Neural crest cell (in vitro differentiated cells): Measurements from ENCODE around the gene ATP5F1C. TPM values are rescaled to one million over a fixed set of nuclear protein-coding genes. Genes with fewer than 3 reads are reported as not detected.
A peak's percentile ranks its signal among the peaks of the same experiment; 100 is the strongest.
"Not testable (repeated sequence)": the region's sequence is repeated elsewhere in the genome, so short reads cannot be mapped to it uniquely, and the experiment has no call there.

Experiments used
- DNase-seq: peaks from one replicate; pipeline ENCODE4 v3.0.0; 2021; ENCODE audit warnings: low read depth, mixed read lengths, low spot score
- H3K27ac Mint-ChIP-seq: one replicate; pipeline ENCODE4 v1.8.0; 2021; ENCODE audit warnings: mild to moderate bottlenecking, mixed read lengths; ENCODE audit not compliant: unreplicated experiment
- H3K27me3 Mint-ChIP-seq: 2 replicates; pipeline ENCODE4 v1.8.0; 2021; ENCODE audit warnings: low read depth, mild to moderate bottlenecking, mixed read lengths
- H3K36me3 Mint-ChIP-seq: 2 replicates; pipeline ENCODE4 v1.8.0; 2021; ENCODE audit warnings: low read depth, mild to moderate bottlenecking, mixed read lengths
- H3K4me1 Mint-ChIP-seq: 2 replicates; pipeline ENCODE4 v1.8.0; 2021; ENCODE audit warnings: mixed read lengths
- H3K4me3 Mint-ChIP-seq: one replicate; pipeline ENCODE4 v1.8.0; 2021; ENCODE audit warnings: mild to moderate bottlenecking, mixed read lengths
- H3K9me3 Mint-ChIP-seq: 2 replicates; pipeline ENCODE4 v1.8.0; 2021; ENCODE audit warnings: mixed read lengths
- CTCF ChIP-seq: fragments of 200-600 bp; sonication (generic); conservative IDR thresholded peaks from 2 replicates; pipeline ENCODE4 v1.5.0; 2021; ENCODE audit warnings: antibody characterized with exemption, mild to moderate bottlenecking
- total RNA-seq: library from RNA; stranded (reverse); gene quantifications from 2 replicates; pipeline ENCODE4 v1.2.1, GENCODE V29; 2021

ATP5F1C gene
- total RNA-seq, 1 donor from 2014 or later, result 241 TPM

- Mint-ChIP-seq H3K4me3 (no peak overlapping the region), H3K27me3 (peaks cover 32% of the 10 kb centered on the region), H3K4me1 (no peaks in the 10 kb centered on the region), H3K36me3 (peaks cover 4% of the 10 kb centered on the region), H3K9me3 (no peaks in the 10 kb centered on the region), H3K27ac (no peak overlapping the region)
- no peak for DNase-seq
- TF ChIP-seq CTCF, result no peak
Observed at GRCh38 chr10:7811000-7811399, 23.0 kb downstream of the ATP5F1C start.

- H3K27me3 Mint-ChIP-seq, result peaks cover 39% of the 10 kb centered on the region
- not testable (repeated sequence) for H3K36me3 Mint-ChIP-seq, DNase-seq, H3K27ac Mint-ChIP-seq, H3K4me1 Mint-ChIP-seq, H3K9me3 Mint-ChIP-seq
- peak overlapping the region; percentile 10 for H3K4me3 Mint-ChIP-seq
Observed at GRCh38 chr10:7811743-7812142, 23.8 kb downstream of the ATP5F1C start.

DNA sequence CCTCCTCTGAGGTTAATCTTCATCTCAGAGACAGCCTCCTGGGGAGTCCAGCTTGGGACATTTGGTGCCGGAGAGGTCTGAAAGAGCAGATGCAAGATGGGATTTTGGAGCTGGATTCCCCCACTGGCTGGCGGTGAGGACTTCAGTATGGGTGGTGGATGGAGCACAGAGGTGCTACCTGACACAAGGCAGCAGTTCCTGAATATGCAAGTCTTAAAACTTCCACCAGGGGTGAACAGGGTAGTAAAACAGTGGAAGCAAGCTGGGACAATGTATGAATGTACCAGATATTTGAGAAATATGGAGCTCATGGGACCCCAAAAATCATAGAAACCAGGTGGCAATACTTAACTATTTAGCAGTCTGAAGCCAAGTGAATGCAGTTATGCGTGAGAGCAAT is 25.5 kb downstream of the ATP5F1C start:
- no peak for TF ChIP-seq CTCF
- Mint-ChIP-seq H3K4me3 (no peak overlapping the region), H3K27me3 (peaks cover 54% of the 10 kb centered on the region), H3K4me1 (peaks cover 7% of the 10 kb centered on the region), H3K27ac (no peak overlapping the region), H3K9me3 (no peaks in the 10 kb centered on the region), H3K36me3 (no peaks in the 10 kb centered on the region)
- DNase-seq, result no peak

DNA sequence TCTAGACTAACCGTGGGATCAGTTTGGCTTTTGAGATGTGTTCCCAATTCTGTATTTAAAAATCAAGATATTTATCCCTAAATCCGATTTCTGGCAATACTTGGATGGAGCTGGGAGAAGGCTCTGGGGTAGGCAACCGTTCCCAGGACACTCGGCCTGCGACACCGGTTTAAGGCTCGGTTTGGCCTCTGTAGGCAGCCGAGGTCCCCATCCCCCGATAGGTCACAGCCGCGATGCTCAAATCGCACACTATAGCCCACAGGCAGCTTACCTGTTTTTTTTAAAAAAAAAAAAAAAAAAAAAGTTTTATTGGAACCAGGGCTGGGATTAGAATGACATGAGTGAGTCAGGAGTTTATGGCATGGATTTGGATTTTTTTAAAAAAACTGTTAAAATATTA is 29.6 kb downstream of the ATP5F1C start:
- Mint-ChIP-seq H3K4me3 (peak overlapping the region; percentile 98), H3K4me1 (peaks cover 18% of the 10 kb centered on the region), H3K27ac (no peak overlapping the region), H3K27me3 (peaks cover 49% of the 10 kb centered on the region), H3K36me3 (no peaks in the 10 kb centered on the region), H3K9me3 (no peaks in the 10 kb centered on the region)
- no peak for DNase-seq
- no peak for TF ChIP-seq CTCF

GRCh38 chr10:7817984-7818294 is 30.0 kb downstream of the ATP5F1C start:
- no peaks in the 10 kb centered on the region for H3K36me3 Mint-ChIP-seq

More at GRCh38 chr10:7817984-7818294, 30.0 kb downstream of the ATP5F1C start:
- Mint-ChIP-seq H3K4me1 (peaks cover 18% of the 10 kb centered on the region), H3K27me3 (peaks cover 49% of the 10 kb centered on the region), H3K27ac (no peak overlapping the region), H3K9me3 (no peaks in the 10 kb centered on the region), H3K4me3 (peak overlapping the region; percentile 98)
- no peak for TF ChIP-seq CTCF
- peak; percentile 2 for DNase-seq
